ENCODE results near the gene COLEC12. TPM values are rescaled to one million over a fixed set of nuclear protein-coding genes. Genes with fewer than 3 reads are reported as not detected.

Gene COLEC12
- total RNA-seq, 1 donor from 2014 or later = 7.3 TPM

- peaks cover 6% of the 10 kb centered on the region for H3K9me3 ChIP-seq (replicated peaks)
- no peak overlapping the region for H3K27ac ChIP-seq (replicated peaks)
- H3K27me3 ChIP-seq (ENCODE audit: low read depth) = peaks cover 36% of the 10 kb centered on the region
- no peak for DNase-seq
- no peak overlapping the region for H3K4me3 ChIP-seq
- H3K4me1 ChIP-seq = peaks cover 6% of the 10 kb centered on the region
- H3K36me3 ChIP-seq = no peaks in the 10 kb centered on the region
- TF ChIP-seq, protein P1, sequence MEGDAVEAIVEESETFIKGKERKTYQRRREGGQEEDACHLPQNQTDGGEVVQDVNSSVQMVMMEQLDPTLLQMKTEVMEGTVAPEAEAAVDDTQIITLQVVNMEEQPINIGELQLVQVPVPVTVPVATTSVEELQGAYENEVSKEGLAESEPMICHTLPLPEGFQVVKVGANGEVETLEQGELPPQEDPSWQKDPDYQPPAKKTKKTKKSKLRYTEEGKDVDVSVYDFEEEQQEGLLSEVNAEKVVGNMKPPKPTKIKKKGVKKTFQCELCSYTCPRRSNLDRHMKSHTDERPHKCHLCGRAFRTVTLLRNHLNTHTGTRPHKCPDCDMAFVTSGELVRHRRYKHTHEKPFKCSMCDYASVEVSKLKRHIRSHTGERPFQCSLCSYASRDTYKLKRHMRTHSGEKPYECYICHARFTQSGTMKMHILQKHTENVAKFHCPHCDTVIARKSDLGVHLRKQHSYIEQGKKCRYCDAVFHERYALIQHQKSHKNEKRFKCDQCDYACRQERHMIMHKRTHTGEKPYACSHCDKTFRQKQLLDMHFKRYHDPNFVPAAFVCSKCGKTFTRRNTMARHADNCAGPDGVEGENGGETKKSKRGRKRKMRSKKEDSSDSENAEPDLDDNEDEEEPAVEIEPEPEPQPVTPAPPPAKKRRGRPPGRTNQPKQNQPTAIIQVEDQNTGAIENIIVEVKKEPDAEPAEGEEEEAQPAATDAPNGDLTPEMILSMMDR (IDR thresholded peaks at IDR 0.05; ENCODE audit: borderline replicate concordance) = no peak
- intact Hi-C loops (cut with micrococcal nuclease) = no loop called here
These were observed 9.9 kb downstream of the COLEC12 start for GRCh38 chr18:490624-491023.

GRCh38 chr18:490024-490366, 10.5 kb downstream of the COLEC12 start:
- no peak overlapping the region for H3K27ac ChIP-seq (replicated peaks)
- TF ChIP-seq, protein P1 (IDR thresholded peaks at IDR 0.05; ENCODE audit: borderline replicate concordance) = no peak
- no peaks in the 10 kb centered on the region for H3K36me3 ChIP-seq
- DNase-seq = no peak
- peaks cover 30% of the 10 kb centered on the region for H3K27me3 ChIP-seq (ENCODE audit: low read depth)
- H3K9me3 ChIP-seq (replicated peaks) = peaks cover 6% of the 10 kb centered on the region
- peaks cover 6% of the 10 kb centered on the region for H3K4me1 ChIP-seq
- no peak overlapping the region for H3K4me3 ChIP-seq
- intact Hi-C loops (cut with micrococcal nuclease) = no loop called here

GRCh38 chr18:489244-490023, 11.1 kb downstream of the COLEC12 start:
- H3K36me3 ChIP-seq = no peaks in the 10 kb centered on the region
- intact Hi-C loops (cut with micrococcal nuclease) = no loop called here
- no peak overlapping the region for H3K27ac ChIP-seq (replicated peaks)
- no peak overlapping the region for H3K4me3 ChIP-seq
- TF ChIP-seq, protein P1 (IDR thresholded peaks at IDR 0.05; ENCODE audit: borderline replicate concordance) = no peak
- DNase-seq = no peak
- peaks cover 6% of the 10 kb centered on the region for H3K4me1 ChIP-seq
- peaks cover 24% of the 10 kb centered on the region for H3K27me3 ChIP-seq (ENCODE audit: low read depth)
- peaks cover 6% of the 10 kb centered on the region for H3K9me3 ChIP-seq (replicated peaks)

- no peak overlapping the region for H3K4me3 ChIP-seq
- no peak overlapping the region for H3K27ac ChIP-seq (replicated peaks)
- no peak for DNase-seq
- TF ChIP-seq, protein P1 (IDR thresholded peaks at IDR 0.05; ENCODE audit: borderline replicate concordance) = no peak
- H3K27me3 ChIP-seq (ENCODE audit: low read depth) = peaks cover 18% of the 10 kb centered on the region
- H3K9me3 ChIP-seq (replicated peaks) = peaks cover 6% of the 10 kb centered on the region
- intact Hi-C loops (cut with micrococcal nuclease) = no loop called here
- H3K36me3 ChIP-seq = no peaks in the 10 kb centered on the region
- H3K4me1 ChIP-seq = peaks cover under 1% of the 10 kb centered on the region
These were observed 13.4 kb downstream of the COLEC12 start for GRCh38 chr18:486929-487740.

GRCh38 chr18:484749-485464, 15.6 kb downstream of the COLEC12 start:
- H3K36me3 ChIP-seq = no peaks in the 10 kb centered on the region
- no peak for DNase-seq
- TF ChIP-seq, protein P1 (IDR thresholded peaks at IDR 0.05; ENCODE audit: borderline replicate concordance) = no peak
- H3K27me3 ChIP-seq (ENCODE audit: low read depth) = peaks cover 12% of the 10 kb centered on the region
- H3K4me3 ChIP-seq = no peak overlapping the region
- peaks cover 6% of the 10 kb centered on the region for H3K9me3 ChIP-seq (replicated peaks)
- intact Hi-C loops (cut with micrococcal nuclease) = no loop called here
- peaks cover under 1% of the 10 kb centered on the region for H3K4me1 ChIP-seq
- no peak overlapping the region for H3K27ac ChIP-seq (replicated peaks)
